Measurements from ENCODE around the gene DYNC1H1.

DNA sequence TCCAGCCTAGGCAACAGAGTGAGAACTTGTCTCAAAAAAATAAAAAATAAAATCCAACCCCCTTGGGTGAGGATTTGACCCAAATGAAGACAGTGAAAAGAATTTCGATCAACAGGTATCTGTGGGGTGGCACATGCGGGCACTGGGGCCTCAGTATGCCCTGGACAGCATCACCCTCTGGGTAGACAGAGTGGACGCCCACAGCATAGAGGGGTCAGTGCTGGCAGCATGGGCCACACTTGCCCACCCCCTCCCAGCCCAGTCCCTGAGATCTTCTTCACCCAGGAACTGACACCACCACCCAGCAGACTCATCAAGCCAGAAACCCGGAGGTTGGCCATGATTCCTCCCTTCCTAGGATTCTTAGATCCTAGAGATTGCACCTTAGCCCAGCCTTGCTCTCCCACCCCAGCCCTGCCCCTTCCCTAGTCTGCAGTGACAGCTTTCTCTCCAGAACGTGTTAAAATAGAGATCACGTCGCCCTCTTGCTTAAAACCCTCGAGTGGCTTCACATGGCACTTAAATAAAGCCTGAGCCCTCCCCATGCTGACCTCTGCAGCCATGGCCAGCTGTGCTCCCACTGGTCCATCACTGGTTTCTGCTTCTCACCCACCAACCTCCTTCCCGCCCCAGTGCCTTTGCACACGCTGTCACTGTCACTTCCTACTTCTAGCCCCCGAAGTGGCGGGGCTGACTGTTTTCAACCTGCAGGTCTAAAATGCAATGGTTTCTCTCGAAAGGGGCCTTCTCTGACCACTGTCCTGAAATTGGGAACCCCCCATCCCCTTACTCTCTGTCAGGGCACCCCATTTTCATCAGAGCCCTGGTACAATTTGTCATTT is 26.2 kb upstream of the DYNC1H1 start:
- TF ChIP-seq CTCF (IDR thresholded peaks at IDR 0.05) (no peak), POLR2A (IDR thresholded peaks at IDR 0.05) (no peak), POLR2AphosphoS5 (IDR thresholded peaks at IDR 0.05; ENCODE audit: insufficient read depth in 1 of 2, low read depth in 1 of 2) (no peak)
